GM19043 (cell line): ENCODE results near the gene AUTS2.

Experiments
- ATAC-seq: cut with Tn5 transposase; IDR thresholded peaks from one replicate; pipeline ENCODE4 v1.9.1; 2021; ENCODE audit warnings: low read depth; ENCODE audit not compliant: unreplicated experiment

The AUTS2 gene

GRCh38 chr7:70193514-70193913 is 595.2 kb downstream of the AUTS2 start:
- no peak for ATAC-seq

GRCh38 chr7:70208236-70209063 is 610.2 kb downstream of the AUTS2 start:
- ATAC-seq, result no peak

DNA sequence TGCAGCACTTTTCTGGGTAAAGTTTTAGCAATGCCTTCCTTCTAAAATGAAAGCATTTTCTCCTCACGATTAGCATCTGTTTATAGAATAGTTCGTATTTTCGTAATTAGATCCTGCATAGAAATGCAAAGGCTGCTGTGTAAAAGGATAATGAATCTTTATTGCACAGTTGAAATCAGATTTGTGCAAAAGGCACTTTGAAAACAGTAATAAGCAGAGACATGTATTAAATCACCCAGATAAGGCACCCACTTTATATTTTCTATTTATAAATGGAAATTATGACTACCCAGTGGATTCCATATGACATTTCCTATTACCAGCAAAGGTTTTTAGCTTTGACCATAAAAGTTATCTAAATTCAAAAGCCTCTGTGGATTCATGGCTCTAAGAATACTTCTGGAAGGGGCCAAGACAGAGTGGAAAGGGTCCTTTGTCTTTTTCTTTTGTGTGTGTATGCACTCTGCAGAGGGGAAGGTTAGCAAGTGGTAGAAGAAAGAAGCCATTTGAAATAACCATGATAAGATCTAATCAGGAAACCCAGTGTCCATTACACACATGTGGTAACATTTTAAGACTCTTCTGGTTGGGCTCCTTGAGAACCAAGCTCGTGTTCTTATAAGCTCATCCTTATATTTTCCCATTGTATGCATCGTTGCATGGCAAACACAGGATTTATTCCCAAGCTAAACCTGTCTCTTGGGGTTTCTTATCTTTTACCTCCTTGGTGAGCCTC is 612.1 kb downstream of the AUTS2 start:
- ATAC-seq, result no peak

DNA sequence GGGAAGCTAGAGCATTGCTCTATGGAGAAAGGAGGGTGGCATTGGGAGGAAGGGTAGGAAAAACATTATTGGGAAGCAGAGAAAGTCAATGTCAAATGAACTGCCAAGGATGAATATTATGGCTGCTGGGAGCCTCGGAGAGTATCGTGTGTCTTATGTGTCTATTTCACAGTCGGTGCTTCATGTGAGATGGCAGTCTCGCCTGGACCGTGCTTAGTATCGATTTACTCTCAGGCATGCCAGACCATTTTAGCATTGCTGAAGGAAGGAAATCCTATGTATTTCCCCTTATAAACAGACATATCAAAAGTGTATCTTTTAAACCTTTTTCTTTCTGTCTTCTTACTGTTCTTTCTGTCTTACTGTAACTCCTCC is 612.6 kb downstream of the AUTS2 start:
- ATAC-seq, result no peak

GRCh38 chr7:70212281-70212680 is 614.0 kb downstream of the AUTS2 start:
- no peak for ATAC-seq

- no peak for ATAC-seq
These were observed 615.8 kb downstream of the AUTS2 start for GRCh38 chr7:70214071-70214470.

- no peak for ATAC-seq
These were observed 617.2 kb downstream of the AUTS2 start for GRCh38 chr7:70215491-70215890.

DNA sequence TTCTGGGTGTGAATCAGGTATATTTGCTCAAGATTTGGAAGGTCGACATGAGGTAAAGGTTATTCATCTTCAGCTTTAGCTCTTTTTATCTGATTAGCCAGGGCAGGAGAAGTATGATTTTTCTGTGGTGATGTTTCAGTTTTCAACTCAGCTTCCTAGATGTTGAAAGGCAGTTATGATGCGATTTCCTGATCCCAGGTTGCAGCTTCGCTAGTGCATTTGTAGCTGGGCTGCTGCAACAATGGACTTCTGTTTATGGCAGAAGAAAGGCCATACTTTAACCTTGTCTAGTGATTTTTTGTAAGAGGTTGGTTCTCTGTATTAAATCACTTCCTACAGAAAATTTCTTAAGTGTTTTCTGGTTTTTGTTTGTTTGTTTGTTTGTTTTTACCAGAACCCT is 619.3 kb downstream of the AUTS2 start:
- no peak for ATAC-seq

DNA sequence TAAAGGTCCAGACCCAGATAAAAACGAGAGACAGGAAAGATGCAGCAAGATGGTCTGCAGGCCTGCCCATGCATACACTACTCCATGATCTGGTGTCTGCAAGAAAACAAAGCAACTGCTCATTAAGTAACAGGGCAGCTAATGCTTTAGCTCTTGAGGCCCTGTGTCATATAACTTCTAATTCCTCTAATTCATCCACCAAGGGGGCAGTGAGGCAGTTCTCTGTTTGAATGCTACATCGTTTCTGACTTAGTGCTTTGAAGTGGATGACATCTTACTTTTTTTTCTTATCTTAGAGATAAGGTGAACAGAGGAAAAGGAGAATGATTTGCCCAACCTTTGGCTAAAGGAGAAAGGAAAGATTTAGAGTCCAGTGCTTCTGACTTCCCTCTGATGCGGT is 619.7 kb downstream of the AUTS2 start:
- ATAC-seq, result no peak

DNA sequence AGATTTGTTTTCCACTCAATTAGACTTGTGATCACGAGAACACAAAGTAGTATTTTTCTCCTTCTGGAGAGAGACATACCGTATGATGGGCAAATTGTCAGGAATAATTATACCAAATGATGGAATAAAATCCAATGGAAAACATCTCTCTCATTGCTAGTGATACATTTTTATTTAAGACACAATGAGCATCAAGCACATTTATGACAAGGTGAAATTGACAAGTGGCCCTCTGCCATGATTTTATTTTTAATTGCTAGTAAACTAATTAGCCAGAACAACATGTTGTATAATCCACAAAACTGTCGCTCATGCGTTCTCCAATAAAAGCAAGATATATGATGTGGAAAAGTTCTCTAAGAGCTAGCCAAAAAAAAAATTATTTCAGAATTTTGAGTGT is 620.8 kb downstream of the AUTS2 start:
- ATAC-seq, result no peak

DNA sequence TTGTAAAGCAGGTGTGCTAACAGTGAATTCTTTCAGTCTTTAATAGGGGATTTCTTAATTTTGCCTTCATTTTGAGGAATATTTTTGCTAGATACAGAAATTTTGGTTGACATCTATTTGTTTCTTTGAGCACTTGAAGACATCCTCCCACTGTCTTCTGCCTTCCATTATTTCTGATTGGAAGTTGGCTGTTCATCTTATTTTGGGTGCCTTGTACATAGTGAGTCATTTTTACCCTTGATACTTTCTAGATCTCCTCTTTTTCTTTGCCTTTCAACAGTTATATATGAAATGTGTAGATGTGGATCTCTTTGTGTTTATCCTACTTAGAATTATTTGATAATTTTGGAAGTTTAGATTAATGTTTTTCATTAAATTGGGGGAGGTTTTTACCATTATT is 631.0 kb downstream of the AUTS2 start:
- ATAC-seq, result no peak

DNA sequence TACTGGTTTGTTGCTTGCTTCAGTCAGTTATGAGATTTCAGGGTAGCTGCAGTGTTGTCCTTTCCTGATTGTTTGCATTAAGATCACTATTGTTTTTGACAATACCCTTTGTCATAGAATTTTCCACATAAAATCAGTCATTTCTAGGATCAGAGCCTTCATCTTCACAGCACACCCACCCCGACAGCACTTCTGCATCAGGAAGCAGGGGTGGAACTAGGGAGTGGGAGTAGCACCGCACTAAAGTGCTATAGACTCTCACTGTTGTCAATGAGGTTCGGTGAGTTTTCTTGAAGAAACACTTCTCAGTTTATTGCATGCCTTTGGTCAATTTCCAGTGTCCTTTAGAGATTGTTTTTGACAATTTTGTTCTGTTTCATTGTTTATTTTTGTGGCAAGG is 632.5 kb downstream of the AUTS2 start:
- no peak for ATAC-seq

- no peak for ATAC-seq
These were observed 635.5 kb downstream of the AUTS2 start for GRCh38 chr7:70233776-70234175.

DNA sequence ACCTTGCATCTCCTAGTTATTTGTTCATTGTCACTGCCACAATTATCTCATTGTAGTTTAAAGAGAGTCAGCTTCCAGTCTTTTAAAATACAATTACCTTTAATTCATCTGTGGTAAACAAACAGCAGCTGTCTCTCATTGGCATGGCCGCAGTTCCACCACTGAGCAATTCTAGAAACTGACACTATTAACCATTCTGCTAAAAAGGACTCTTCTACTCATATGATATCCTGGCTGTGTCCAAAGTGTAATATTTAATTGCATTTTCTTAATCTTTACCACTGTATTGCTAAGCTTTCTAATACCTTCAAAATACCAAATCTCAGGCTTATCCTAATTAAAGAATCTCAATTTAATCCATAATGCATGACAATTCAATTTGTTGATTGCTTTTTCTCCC is 639.0 kb downstream of the AUTS2 start:
- ATAC-seq, result no peak

GRCh38 chr7:70237831-70238575 is 639.7 kb downstream of the AUTS2 start:
- peak; percentile 99 for ATAC-seq

DNA sequence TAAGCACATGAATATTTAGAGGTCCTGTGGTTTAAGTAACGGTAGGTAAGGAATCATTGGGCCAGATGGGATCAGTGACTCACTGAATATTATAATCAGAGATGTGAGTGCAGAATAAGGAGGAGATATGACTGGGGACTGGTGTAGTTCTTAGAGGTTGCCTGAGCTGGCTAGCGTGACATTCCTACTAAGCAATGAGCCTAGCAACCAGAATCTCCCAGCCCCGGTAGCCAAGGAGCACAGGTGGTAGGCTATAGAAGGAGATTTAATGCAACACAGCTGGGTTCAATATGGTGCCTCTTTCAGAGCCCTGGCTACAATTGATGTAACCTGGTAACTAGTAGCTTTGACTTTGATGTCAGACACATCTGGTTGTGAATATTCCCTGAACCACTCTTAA is 641.6 kb downstream of the AUTS2 start:
- no peak for ATAC-seq

GRCh38 chr7:70240873-70241272 is 642.6 kb downstream of the AUTS2 start:
- ATAC-seq, result no peak

DNA sequence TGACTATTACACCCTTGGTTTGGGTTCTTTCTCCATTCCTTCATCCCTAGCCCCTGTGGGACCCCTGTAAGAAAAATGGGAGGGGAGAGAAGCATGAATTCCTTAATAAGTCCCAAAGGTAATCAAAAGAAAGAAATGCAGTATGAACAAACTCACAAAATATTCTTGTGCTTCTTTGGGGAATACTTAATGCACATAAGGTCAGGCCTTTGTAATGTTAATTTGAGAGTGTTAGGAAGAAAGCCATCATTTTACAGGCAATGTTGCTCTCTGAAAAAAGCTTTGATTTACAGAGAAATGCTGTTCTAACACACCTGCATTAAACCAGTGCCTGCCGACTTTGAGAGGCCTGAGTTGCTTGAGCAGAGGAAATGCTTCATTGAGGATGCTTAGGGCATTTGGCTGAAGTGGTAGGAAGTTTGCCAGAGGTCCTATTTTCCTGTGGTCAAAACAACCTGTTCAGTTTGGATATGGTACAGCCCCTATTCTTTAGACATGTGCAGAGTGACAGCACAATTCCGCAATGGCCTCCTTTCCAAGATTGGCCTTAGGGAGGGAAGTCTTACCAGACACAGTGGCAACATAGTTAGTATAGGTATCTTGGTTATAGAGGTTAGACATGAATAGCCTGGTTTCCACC is 643.4 kb downstream of the AUTS2 start:
- no peak for ATAC-seq

DNA sequence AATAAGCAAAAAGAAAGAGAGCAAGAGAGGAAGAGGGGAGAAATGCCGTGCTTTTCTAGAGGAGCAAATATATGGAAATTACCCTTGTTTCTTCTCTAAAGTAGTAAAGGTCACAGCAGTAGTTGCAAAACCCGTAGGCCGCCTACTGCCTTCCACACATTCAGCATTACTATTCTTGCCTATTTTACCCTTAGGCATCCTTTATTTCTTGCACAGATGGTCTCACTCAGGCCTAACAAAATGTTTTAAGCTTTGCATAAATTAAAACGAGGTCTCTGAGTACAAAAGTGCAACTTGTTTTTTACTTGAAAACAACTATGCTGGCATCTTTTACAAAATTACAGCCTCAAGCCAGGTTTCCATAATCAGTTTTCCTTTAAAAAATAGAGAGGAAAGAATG is 644.6 kb downstream of the AUTS2 start:
- ATAC-seq, result no peak

GRCh38 chr7:70243443-70243842 is 645.2 kb downstream of the AUTS2 start:
- ATAC-seq, result no peak

- no peak for ATAC-seq
These were observed 659.6 kb downstream of the AUTS2 start for GRCh38 chr7:70257921-70258320.
